ENCODE data around the gene CITED4.

The CITED4 gene

GRCh38 chr1:40856116-40856515 is 6.0 kb downstream of the CITED4 start:
- H3K27ac ChIP-seq (ENCODE audit: low read depth, low read length): no peak overlapping the region
- H3K9me3 ChIP-seq (ENCODE audit: control insufficient read depth in 1 of 2, low read length in 2 of 2): no peaks in the 10 kb centered on the region
- peaks cover 8% of the 10 kb centered on the region in 2 donors for H3K27me3 ChIP-seq (ENCODE audit: control insufficient read depth in 1 of 2, insufficient read depth in 2 of 2, low read length in 2 of 2)
- peaks cover 3 to 4% of the 10 kb centered on the region in 2 donors for H3K4me1 ChIP-seq (ENCODE audit: control insufficient read depth in 1 of 2, insufficient read depth in 2 of 2, low read length in 2 of 2)
- no peak overlapping the region for H3K9ac ChIP-seq (ENCODE audit: low read depth in 1 of 2, low read length in 2 of 2)
- no peak overlapping the region for H3K4me3 ChIP-seq (ENCODE audit: low read depth in 1 of 2, low read length in 2 of 2)
- H3K36me3 ChIP-seq (ENCODE audit: control insufficient read depth in 1 of 2, insufficient read depth in 2 of 2, low read length in 2 of 2): no peaks in the 10 kb centered on the region

- no peak overlapping the region for H3K4me3 ChIP-seq (ENCODE audit: low read depth in 1 of 2, low read length in 2 of 2)
- H3K4me1 ChIP-seq (ENCODE audit: control insufficient read depth in 1 of 2, insufficient read depth in 2 of 2, low read length in 2 of 2): no peaks in the 10 kb centered on the region
- H3K36me3 ChIP-seq (ENCODE audit: control insufficient read depth in 1 of 2, insufficient read depth in 2 of 2, low read length in 2 of 2): no peaks in the 10 kb centered on the region
Observed at GRCh38 chr1:40855513-40855912, 6.7 kb downstream of the CITED4 start.

GRCh38 chr1:40853885-40854170 is 8.3 kb downstream of the CITED4 start:
- Histone ChIP-seq H3K9me3 (ENCODE audit: control insufficient read depth in 1 of 2, low read length in 2 of 2) (no peaks in the 10 kb centered on the region), H3K4me3 (ENCODE audit: low read depth in 1 of 2, low read length in 2 of 2) (no peak overlapping the region), H3K27me3 (ENCODE audit: control insufficient read depth in 1 of 2, insufficient read depth in 2 of 2, low read length in 2 of 2) (peaks cover 0 to 4% of the 10 kb centered on the region in 2 donors), H3K4me1 (ENCODE audit: control insufficient read depth in 1 of 2, insufficient read depth in 2 of 2, low read length in 2 of 2) (no peaks in the 10 kb centered on the region), H3K27ac (ENCODE audit: low read depth, low read length) (no peak overlapping the region), H3K36me3 (ENCODE audit: control insufficient read depth in 1 of 2, insufficient read depth in 2 of 2, low read length in 2 of 2) (no peaks in the 10 kb centered on the region), H3K9ac (ENCODE audit: low read depth in 1 of 2, low read length in 2 of 2) (no peak overlapping the region)

More at GRCh38 chr1:40855513-40855912, 6.7 kb downstream of the CITED4 start:
- Histone ChIP-seq H3K27ac (ENCODE audit: low read depth, low read length) (no peak overlapping the region), H3K9me3 (ENCODE audit: control insufficient read depth in 1 of 2, low read length in 2 of 2) (no peaks in the 10 kb centered on the region), H3K9ac (ENCODE audit: low read depth in 1 of 2, low read length in 2 of 2) (no peak overlapping the region), H3K27me3 (ENCODE audit: control insufficient read depth in 1 of 2, insufficient read depth in 2 of 2, low read length in 2 of 2) (peaks cover 2 to 6% of the 10 kb centered on the region in 2 donors)

GRCh38 chr1:40853113-40853884 is 8.9 kb downstream of the CITED4 start:
- Histone ChIP-seq H3K36me3 (ENCODE audit: control insufficient read depth in 1 of 2, insufficient read depth in 2 of 2, low read length in 2 of 2) (no peaks in the 10 kb centered on the region), H3K27ac (ENCODE audit: low read depth, low read length) (no peak overlapping the region), H3K4me1 (ENCODE audit: control insufficient read depth in 1 of 2, insufficient read depth in 2 of 2, low read length in 2 of 2) (no peaks in the 10 kb centered on the region), H3K4me3 (ENCODE audit: low read depth in 1 of 2, low read length in 2 of 2) (no peak overlapping the region), H3K27me3 (ENCODE audit: control insufficient read depth in 1 of 2, insufficient read depth in 2 of 2, low read length in 2 of 2) (no peaks in the 10 kb centered on the region), H3K9me3 (ENCODE audit: control insufficient read depth in 1 of 2, low read length in 2 of 2) (no peaks in the 10 kb centered on the region), H3K9ac (ENCODE audit: low read depth in 1 of 2, low read length in 2 of 2) (no peak overlapping the region)

- Histone ChIP-seq H3K4me1 (ENCODE audit: control insufficient read depth in 1 of 2, insufficient read depth in 2 of 2, low read length in 2 of 2) (no peaks in the 10 kb centered on the region), H3K36me3 (ENCODE audit: control insufficient read depth in 1 of 2, insufficient read depth in 2 of 2, low read length in 2 of 2) (no peaks in the 10 kb centered on the region), H3K27me3 (ENCODE audit: control insufficient read depth in 1 of 2, insufficient read depth in 2 of 2, low read length in 2 of 2) (no peaks in the 10 kb centered on the region), H3K4me3 (ENCODE audit: low read depth in 1 of 2, low read length in 2 of 2) (no peak overlapping the region), H3K27ac (ENCODE audit: low read depth, low read length) (no peak overlapping the region), H3K9ac (ENCODE audit: low read depth in 1 of 2, low read length in 2 of 2) (no peak overlapping the region), H3K9me3 (ENCODE audit: control insufficient read depth in 1 of 2, low read length in 2 of 2) (no peaks in the 10 kb centered on the region)
Observed at GRCh38 chr1:40851643-40852042, 10.5 kb downstream of the CITED4 start.

GRCh38 chr1:40849801-40850592 is 12.2 kb downstream of the CITED4 start:
- Histone ChIP-seq H3K4me1 (ENCODE audit: control insufficient read depth in 1 of 2, insufficient read depth in 2 of 2, low read length in 2 of 2) (peaks cover 0 to 5% of the 10 kb centered on the region in 2 donors), H3K9me3 (ENCODE audit: control insufficient read depth in 1 of 2, low read length in 2 of 2) (no peaks in the 10 kb centered on the region), H3K4me3 (ENCODE audit: low read depth in 1 of 2, low read length in 2 of 2) (no peak overlapping the region), H3K9ac (ENCODE audit: low read depth in 1 of 2, low read length in 2 of 2) (no peak overlapping the region), H3K27me3 (ENCODE audit: control insufficient read depth in 1 of 2, insufficient read depth in 2 of 2, low read length in 2 of 2) (no peaks in the 10 kb centered on the region), H3K27ac (ENCODE audit: low read depth, low read length) (no peak overlapping the region), H3K36me3 (ENCODE audit: control insufficient read depth in 1 of 2, insufficient read depth in 2 of 2, low read length in 2 of 2) (no peaks in the 10 kb centered on the region)

GRCh38 chr1:40848530-40849189 is 13.5 kb downstream of the CITED4 start:
- no peaks in the 10 kb centered on the region for H3K9me3 ChIP-seq (ENCODE audit: control insufficient read depth in 1 of 2, low read length in 2 of 2)
- peaks cover 0 to 5% of the 10 kb centered on the region in 2 donors for H3K4me1 ChIP-seq (ENCODE audit: control insufficient read depth in 1 of 2, insufficient read depth in 2 of 2, low read length in 2 of 2)
- H3K27ac ChIP-seq (ENCODE audit: low read depth, low read length): no peak overlapping the region

GRCh38 chr1:40847023-40847745 is 15.0 kb downstream of the CITED4 start:
- peaks cover 0 to 5% of the 10 kb centered on the region in 2 donors for H3K4me1 ChIP-seq (ENCODE audit: control insufficient read depth in 1 of 2, insufficient read depth in 2 of 2, low read length in 2 of 2)
- H3K27me3 ChIP-seq (ENCODE audit: control insufficient read depth in 1 of 2, insufficient read depth in 2 of 2, low read length in 2 of 2): no peaks in the 10 kb centered on the region
- H3K27ac ChIP-seq (ENCODE audit: low read depth, low read length): no peak overlapping the region
- H3K36me3 ChIP-seq (ENCODE audit: control insufficient read depth in 1 of 2, insufficient read depth in 2 of 2, low read length in 2 of 2): no peaks in the 10 kb centered on the region
- no peak overlapping the region for H3K9ac ChIP-seq (ENCODE audit: low read depth in 1 of 2, low read length in 2 of 2)
- H3K4me3 ChIP-seq (ENCODE audit: low read depth in 1 of 2, low read length in 2 of 2): no peak overlapping the region
- no peaks in the 10 kb centered on the region for H3K9me3 ChIP-seq (ENCODE audit: control insufficient read depth in 1 of 2, low read length in 2 of 2)

More at GRCh38 chr1:40848530-40849189, 13.5 kb downstream of the CITED4 start:
- Histone ChIP-seq H3K9ac (ENCODE audit: low read depth in 1 of 2, low read length in 2 of 2) (no peak overlapping the region), H3K36me3 (ENCODE audit: control insufficient read depth in 1 of 2, insufficient read depth in 2 of 2, low read length in 2 of 2) (no peaks in the 10 kb centered on the region), H3K27me3 (ENCODE audit: control insufficient read depth in 1 of 2, insufficient read depth in 2 of 2, low read length in 2 of 2) (no peaks in the 10 kb centered on the region), H3K4me3 (ENCODE audit: low read depth in 1 of 2, low read length in 2 of 2) (no peak overlapping the region)

- Histone ChIP-seq H3K27ac (ENCODE audit: low read depth, low read length) (no peak overlapping the region), H3K4me1 (ENCODE audit: control insufficient read depth in 1 of 2, insufficient read depth in 2 of 2, low read length in 2 of 2) (peaks cover 0 to 5% of the 10 kb centered on the region in 2 donors), H3K36me3 (ENCODE audit: control insufficient read depth in 1 of 2, insufficient read depth in 2 of 2, low read length in 2 of 2) (no peaks in the 10 kb centered on the region), H3K4me3 (ENCODE audit: low read depth in 1 of 2, low read length in 2 of 2) (no peak overlapping the region), H3K9me3 (ENCODE audit: control insufficient read depth in 1 of 2, low read length in 2 of 2) (no peaks in the 10 kb centered on the region), H3K27me3 (ENCODE audit: control insufficient read depth in 1 of 2, insufficient read depth in 2 of 2, low read length in 2 of 2) (no peaks in the 10 kb centered on the region), H3K9ac (ENCODE audit: low read depth in 1 of 2, low read length in 2 of 2) (no peak overlapping the region)
Observed at GRCh38 chr1:40845895-40846294, 16.3 kb downstream of the CITED4 start.
